ENCODE data around the gene MRPL49. TPM values are rescaled to one million over a fixed set of nuclear protein-coding genes. Genes with fewer than 3 reads are reported as not detected.

MRPL49 gene
- total and polyA plus RNA-seq, 2 of the 8 experiments (the other 6 are each of a cell fraction or from before 2014, with no cell fraction given) = 54.0 to 84.8 TPM

GRCh38 chr11:65087216-65087615 is 34.9 kb upstream of the MRPL49 start:
- Histone ChIP-seq H2BK12ac (ENCODE audit: low read depth, low read length) (no peak overlapping the region), H2BK120ac (replicated peaks; ENCODE audit: low read depth, low read length) (no peak overlapping the region)
- CTCF ChIA-PET (ENCODE audit: partially characterized antibody) = interaction anchor here (0.9 to 2.3 kb wide), 4 partner anchors 22 to 238 kb away, joined by 3 to 7 read pairs (median 3); no protein-coding TSS in a partner anchor

More at GRCh38 chr11:65087216-65087615, 34.9 kb upstream of the MRPL49 start:
- no peak for FAIRE-seq
- H2BK15ac ChIP-seq (ENCODE audit: low read length) = no peak overlapping the region
- no peak overlapping the region for H3K56ac ChIP-seq (replicated peaks; ENCODE audit: insufficient read length, low read depth, low read length)
- 90% methylated on average over 11 of the region's 11 CpGs; no CpG with 5 or more reads in 1 of the 2 experiments for WGBS, 2 experiments (ENCODE audit: extremely low coverage in 1 of 2, insufficient coverage in 1 of 2, insufficient read length in 1 of 2, insufficient replicate concordance in 2 of 2, low coverage in 1 of 2, low lambda C conversion rate in 2 of 2, missing lambda C conversion rate in 1 of 2)
- H2BK20ac ChIP-seq (ENCODE audit: low read length) = no peak overlapping the region
- no peak overlapping the region for H3K14ac ChIP-seq (ENCODE audit: insufficient read length)
- H2BK5ac ChIP-seq (ENCODE audit: low read depth, low read length) = no peak overlapping the region
- no peak overlapping the region for H3K4ac ChIP-seq (replicated peaks; ENCODE audit: insufficient read length, low read depth, low read length)
- H4K5ac ChIP-seq (ENCODE audit: insufficient read length, low read depth, low read length) = no peak overlapping the region
- peaks cover 0 to 4% of the 10 kb centered on the region in 2 experiments for H4K20me1 ChIP-seq (replicated peaks in 1 of 2; ENCODE audit: control insufficient read depth in 1 of 2, insufficient read depth in 2 of 2, low read length in 2 of 2)
- DNase-seq (ENCODE audit: low read depth in 1 of 2, low spot score in 2 of 2) = no peak
- H3K23me2 ChIP-seq (ENCODE audit: low read depth, low read length) = peaks cover 8% of the 10 kb centered on the region
- no peak overlapping the region; the same call in 1 of the 2 replicates for H4K8ac ChIP-seq (ENCODE audit: extremely low read depth, insufficient read depth, low read length)
- H3K36me3 ChIP-seq (ENCODE audit: control insufficient read depth in 2 of 4, insufficient read depth in 4 of 4, low read length in 3 of 4) = peaks cover 2 to 14% (median 11%) of the 10 kb centered on the region in 4 experiments; a peak in 6 of 8 replicates
- H3K79me1 ChIP-seq (ENCODE audit: low read depth, low read length) = peaks cover 17% of the 10 kb centered on the region
- no peak overlapping the region for H3K18ac ChIP-seq (ENCODE audit: extremely low read depth, low read length)
- H3K27me3 ChIP-seq (replicated peaks in 1 of 4; ENCODE audit: control insufficient read depth in 3 of 4, extremely low read depth in 1 of 4, insufficient read depth in 3 of 4, low read length in 3 of 4) = no peaks in the 10 kb centered on the region
- H3K27ac ChIP-seq (ENCODE audit: low read depth, low read length) = no peak overlapping the region
- H3K4me3 ChIP-seq (ENCODE audit: extremely low read depth in 1 of 4, insufficient read depth in 2 of 4, low read depth in 3 of 4, low read length in 4 of 4) = no peak overlapping the region
- no peak overlapping the region for H2AK5ac ChIP-seq (ENCODE audit: low read depth, low read length)
- H3K4me2 ChIP-seq (ENCODE audit: insufficient read depth in 1 of 2, low read depth in 2 of 2, low read length in 2 of 2) = no peak overlapping the region
- H3K79me2 ChIP-seq (ENCODE audit: control insufficient read depth in 1 of 2, insufficient read depth in 2 of 2, low read length in 2 of 2) = peaks cover 10 to 18% of the 10 kb centered on the region in 2 experiments
- TF ChIP-seq MAFK (IDR thresholded peaks at IDR 0.05; ENCODE audit: low read depth, low read length) = no peak
- no peak for TF ChIP-seq SP1 (IDR thresholded peaks at IDR 0.05; ENCODE audit: low read depth, low read length)
- no peak for TF ChIP-seq FOSL1 (IDR thresholded peaks at IDR 0.05; ENCODE audit: insufficient read depth, low read depth, low read length)
- TF ChIP-seq POLR2AphosphoS5 (IDR thresholded peaks at IDR 0.05; ENCODE audit: low read depth, low read length) = no peak
- TF ChIP-seq POLR2A (IDR thresholded peaks at IDR 0.05; ENCODE audit: control extremely low read depth in 1 of 2, low read depth in 2 of 2, low read length in 2 of 2) = peak in 1 of 2 experiments; percentile 24; a peak in 1 of 3 replicates
- no peak for TF ChIP-seq GTF2F1 (IDR thresholded peaks at IDR 0.05; ENCODE audit: borderline replicate concordance, low read depth, low read length)
- H3K23ac ChIP-seq (ENCODE audit: insufficient read length) = no peak overlapping the region
- H4K91ac ChIP-seq (replicated peaks; ENCODE audit: insufficient read length, low read length) = no peak overlapping the region
- no peak overlapping the region for H3K9ac ChIP-seq (replicated peaks in 1 of 4; ENCODE audit: extremely low read depth in 1 of 4, low read depth in 3 of 4, low read length in 3 of 4)
- peaks cover 0 to 9% (median 4%) of the 10 kb centered on the region in 4 experiments; a peak in 5 of 7 replicates for H3K4me1 ChIP-seq (replicated peaks in 1 of 4; ENCODE audit: control insufficient read depth in 3 of 4, insufficient read depth in 4 of 4, low read length in 3 of 4)
- POLR2A ChIA-PET (ENCODE audit: partially characterized antibody) = interaction anchor here (0.7 to 16.8 kb wide), 4 partner anchors 10 to 30 kb away, joined by 3 to 230 read pairs (median 26); partner anchors contain the start of genes CDCA5, VPS51, ZFPL1 and ZNHIT2
- no peak overlapping the region for H2AFZ ChIP-seq (ENCODE audit: low read length)
- no peaks in the 10 kb centered on the region for H3K9me3 ChIP-seq (ENCODE audit: insufficient read depth in 2 of 2, low read depth in 1 of 2, low read length in 1 of 2)

Measured in H1 (cell line).